BE2C (cell line): ENCODE data around the gene HPSE2.

Source experiments
- DNase-seq: peaks from one replicate; pipeline ENCODE4 v3.0.0-alpha.2; 2020
- H3K27me3 ChIP-seq: fragments of 250-450 bp; sonication (Bioruptor Pico); 2 replicates; pipeline ENCODE4 v1.5.1; 2020; ENCODE audit warnings: mild to moderate bottlenecking
- H3K36me3 ChIP-seq: fragments of 250-450 bp; sonication (Bioruptor Pico); 2 replicates; pipeline ENCODE4 v1.5.1; 2020; ENCODE audit warnings: mild to moderate bottlenecking
- H3K4me1 ChIP-seq: fragments of 250-450 bp; sonication (Bioruptor Pico); 2 replicates; pipeline ENCODE4 v1.5.1; 2020
- H3K4me3 ChIP-seq: 2 replicates; pipeline ENCODE4 v1.5.1; 2011; ENCODE audit warnings: low read depth, low read length
- H3K9me3 ChIP-seq: fragments of 250-450 bp; sonication (Bioruptor Pico); 2 replicates; pipeline ENCODE4 v1.5.1; 2020
- TF ChIP-seq, protein P1 (sequence below): IDR thresholded peaks from 2 replicates; pipeline ENCODE4 v1.5.1; 2012; ENCODE audit warnings: mild to moderate bottlenecking, low read depth, low read length

HPSE2 gene

DNA sequence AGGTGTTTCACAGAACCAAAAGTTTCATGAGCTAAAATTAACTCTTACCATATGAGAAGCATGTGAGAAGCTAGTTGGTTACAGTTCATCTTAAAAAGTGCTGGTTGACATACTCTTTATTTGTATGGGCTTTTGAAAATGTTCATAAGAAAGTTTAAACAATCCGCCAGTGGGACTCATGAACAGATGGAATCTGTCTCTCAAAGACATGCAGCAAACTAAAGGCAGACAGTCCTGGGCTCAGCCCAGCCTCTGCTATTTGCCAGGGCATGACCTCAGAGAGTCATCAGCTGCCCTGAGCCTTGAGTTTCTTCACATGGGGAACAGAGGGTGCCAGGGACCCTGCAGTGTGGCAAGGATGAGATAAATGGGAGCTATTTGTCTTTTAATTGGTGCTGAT is 823.9 kb downstream of the HPSE2 start:
- Histone ChIP-seq H3K27me3 (no peaks in the 10 kb centered on the region), H3K4me1 (peaks cover 5% of the 10 kb centered on the region), H3K4me3 (no peak overlapping the region), H3K9me3 (no peaks in the 10 kb centered on the region), H3K36me3 (no peaks in the 10 kb centered on the region)
- no peak for DNase-seq
- TF ChIP-seq, protein P1, sequence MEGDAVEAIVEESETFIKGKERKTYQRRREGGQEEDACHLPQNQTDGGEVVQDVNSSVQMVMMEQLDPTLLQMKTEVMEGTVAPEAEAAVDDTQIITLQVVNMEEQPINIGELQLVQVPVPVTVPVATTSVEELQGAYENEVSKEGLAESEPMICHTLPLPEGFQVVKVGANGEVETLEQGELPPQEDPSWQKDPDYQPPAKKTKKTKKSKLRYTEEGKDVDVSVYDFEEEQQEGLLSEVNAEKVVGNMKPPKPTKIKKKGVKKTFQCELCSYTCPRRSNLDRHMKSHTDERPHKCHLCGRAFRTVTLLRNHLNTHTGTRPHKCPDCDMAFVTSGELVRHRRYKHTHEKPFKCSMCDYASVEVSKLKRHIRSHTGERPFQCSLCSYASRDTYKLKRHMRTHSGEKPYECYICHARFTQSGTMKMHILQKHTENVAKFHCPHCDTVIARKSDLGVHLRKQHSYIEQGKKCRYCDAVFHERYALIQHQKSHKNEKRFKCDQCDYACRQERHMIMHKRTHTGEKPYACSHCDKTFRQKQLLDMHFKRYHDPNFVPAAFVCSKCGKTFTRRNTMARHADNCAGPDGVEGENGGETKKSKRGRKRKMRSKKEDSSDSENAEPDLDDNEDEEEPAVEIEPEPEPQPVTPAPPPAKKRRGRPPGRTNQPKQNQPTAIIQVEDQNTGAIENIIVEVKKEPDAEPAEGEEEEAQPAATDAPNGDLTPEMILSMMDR, result no peak

DNA sequence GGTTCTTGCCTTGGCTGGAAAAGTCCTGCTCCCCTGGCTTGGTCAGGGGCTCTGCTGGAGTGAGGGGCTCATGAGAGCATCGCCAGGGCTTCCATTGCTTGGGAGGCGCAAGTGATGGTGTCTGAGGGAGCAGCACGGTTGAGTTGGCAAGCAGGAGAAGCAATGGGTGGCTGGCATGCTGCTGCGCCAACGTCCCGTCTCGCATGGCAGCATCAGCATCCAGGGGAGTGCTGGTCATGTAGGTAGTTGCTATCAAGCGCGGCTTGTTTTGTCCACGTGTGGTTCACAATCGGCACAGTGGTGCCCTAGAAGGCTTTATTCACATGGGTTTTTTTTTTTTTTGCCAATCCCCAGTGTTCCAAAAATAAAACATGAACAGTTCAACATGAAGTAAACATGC is 824.5 kb downstream of the HPSE2 start:
- DNase-seq, result no peak
- Histone ChIP-seq H3K4me1 (peaks cover 5% of the 10 kb centered on the region), H3K4me3 (no peak overlapping the region), H3K36me3 (no peaks in the 10 kb centered on the region), H3K9me3 (no peaks in the 10 kb centered on the region), H3K27me3 (no peaks in the 10 kb centered on the region)
- TF ChIP-seq, protein P1, result no peak

DNA sequence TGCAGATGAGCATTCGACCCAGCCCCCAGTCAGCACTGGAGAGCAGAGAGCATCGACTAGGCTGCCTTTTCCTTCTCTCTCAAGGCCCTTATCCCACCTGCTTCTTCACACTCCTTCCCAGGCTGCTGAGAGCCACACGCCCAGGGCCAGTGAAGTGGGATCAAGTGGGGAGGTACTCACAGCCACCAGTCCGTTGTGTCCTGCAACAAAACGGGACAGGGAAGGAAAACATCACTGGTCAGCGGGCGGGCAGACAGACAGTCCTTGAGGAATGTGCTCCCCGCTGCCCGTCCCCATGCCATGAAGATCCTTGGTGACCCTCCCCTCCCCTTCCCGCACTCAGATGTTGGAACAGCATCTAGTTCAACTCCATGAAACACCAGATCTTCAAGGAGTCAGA is 824.9 kb downstream of the HPSE2 start:
- Histone ChIP-seq H3K9me3 (no peaks in the 10 kb centered on the region), H3K4me1 (peaks cover 5% of the 10 kb centered on the region), H3K4me3 (no peak overlapping the region), H3K36me3 (no peaks in the 10 kb centered on the region), H3K27me3 (no peaks in the 10 kb centered on the region)
- TF ChIP-seq, protein P1, result no peak
- no peak for DNase-seq

DNA sequence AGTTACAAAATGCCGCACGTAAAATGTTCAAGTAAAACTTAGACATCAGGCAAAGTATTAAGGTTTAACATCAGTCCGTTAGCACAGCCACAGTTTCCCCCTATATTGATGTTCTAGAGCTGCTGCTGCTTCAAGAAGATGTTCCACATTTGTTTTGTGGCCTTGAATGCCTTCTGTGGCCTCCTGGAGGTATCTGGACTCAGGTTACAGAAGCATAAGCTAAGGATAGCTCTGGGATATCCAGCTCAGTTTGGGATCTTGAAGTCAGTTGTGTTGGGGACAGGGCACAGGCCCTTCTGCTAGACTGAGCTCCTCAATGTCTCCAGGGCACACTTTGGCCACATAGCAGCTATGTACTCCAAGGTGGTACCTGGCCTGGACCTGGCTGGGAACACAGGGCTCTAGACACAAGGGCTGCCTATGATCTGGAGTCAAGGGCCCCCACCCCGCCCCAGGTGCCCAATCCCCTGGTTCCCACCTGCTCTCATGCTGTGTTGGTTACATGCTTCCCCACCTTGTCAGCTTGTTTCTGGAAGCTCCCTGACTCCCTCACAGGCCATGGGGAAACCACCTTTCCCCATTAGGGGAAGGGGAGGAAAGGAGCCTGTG is 825.4 kb downstream of the HPSE2 start:
- Histone ChIP-seq H3K9me3 (no peaks in the 10 kb centered on the region), H3K36me3 (no peaks in the 10 kb centered on the region), H3K4me3 (no peak overlapping the region), H3K27me3 (no peaks in the 10 kb centered on the region), H3K4me1 (peaks cover 2% of the 10 kb centered on the region)
- no peak for DNase-seq
- TF ChIP-seq, protein P1, result no peak

DNA sequence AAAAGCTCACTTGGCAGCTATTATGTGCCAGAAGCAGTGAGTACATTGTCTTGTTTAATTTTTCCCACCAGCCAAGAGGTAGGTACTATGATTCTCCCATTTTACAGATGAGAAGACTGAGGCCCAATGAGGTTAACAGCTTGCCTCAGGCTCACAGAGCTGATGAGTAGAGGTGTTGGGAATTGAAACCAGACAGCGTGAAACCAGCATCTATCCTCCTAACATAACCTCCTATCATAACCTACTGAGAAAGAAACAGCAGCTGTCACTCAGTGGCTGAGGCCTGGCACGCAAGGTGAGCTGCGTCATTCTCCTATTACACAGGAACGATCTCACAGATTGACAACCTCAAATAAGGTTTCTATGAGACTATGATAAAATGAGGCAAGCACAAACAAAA is 826.9 kb downstream of the HPSE2 start:
- Histone ChIP-seq H3K27me3 (no peaks in the 10 kb centered on the region), H3K4me1 (no peaks in the 10 kb centered on the region; the same call in 1 of the 2 replicates), H3K36me3 (no peaks in the 10 kb centered on the region), H3K9me3 (no peaks in the 10 kb centered on the region), H3K4me3 (no peak overlapping the region)
- TF ChIP-seq, protein P1, result no peak
- no peak for DNase-seq

DNA sequence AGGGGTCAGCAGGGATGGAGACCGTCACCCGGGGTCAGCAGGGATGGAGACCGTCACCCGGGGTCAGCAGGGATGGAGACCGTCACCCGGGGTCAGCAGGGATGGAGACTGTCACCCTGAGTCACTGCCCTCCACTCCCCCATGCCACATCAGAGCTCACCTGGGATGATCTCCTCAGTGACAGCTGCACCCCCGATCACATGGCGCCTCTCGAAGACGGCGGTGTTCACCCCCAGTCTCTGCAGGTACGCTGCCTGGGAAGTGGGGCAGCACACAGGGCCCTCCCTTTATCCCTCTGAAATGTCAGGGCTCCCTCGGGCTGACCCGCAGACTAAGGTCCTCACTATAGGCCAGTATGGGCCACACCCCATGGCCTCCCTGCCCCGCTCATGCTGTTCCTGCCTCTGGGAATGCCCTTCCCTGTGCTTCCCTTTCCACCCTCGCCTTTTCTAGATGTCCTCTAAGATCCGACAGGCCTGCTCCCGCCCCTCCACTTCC is 827.9 kb downstream of the HPSE2 start:
- no peak overlapping the region for H3K4me3 ChIP-seq
- no peak for DNase-seq
- no peaks in the 10 kb centered on the region for H3K9me3 ChIP-seq
- H3K36me3 ChIP-seq, result no peaks in the 10 kb centered on the region
- no peaks in the 10 kb centered on the region for H3K27me3 ChIP-seq
- no peaks in the 10 kb centered on the region; the same call in 1 of the 2 replicates for H3K4me1 ChIP-seq
- TF ChIP-seq, protein P1, result no peak
